Mammary epithelial cell (primary cell): ENCODE measurements around the gene GALNT15.

Experiments used
- EZH2 ChIP-seq: IDR thresholded peaks from 2 replicates; pipeline ENCODE4 v1.6.1; 2012; ENCODE audit warnings: low read length, inconsistent platforms, borderline replicate concordance
- TF ChIP-seq, protein P1 (sequence below), 2 donors: IDR thresholded peaks in 1 of 2; conservative IDR thresholded peaks in 1 of 2; 2 replicates each; pipeline ENCODE4 v1.5.1; 2011 to 2012; ENCODE audit warnings: inconsistent platforms in 2 of 2, low read length in 2 of 2, mild to moderate bottlenecking in 2 of 2, control low read depth in 1 of 2, low read depth in 1 of 2; ENCODE audit not compliant: insufficient read depth in 1 of 2; ENCODE audit errors: extremely low read depth in 1 of 2

DNA sequence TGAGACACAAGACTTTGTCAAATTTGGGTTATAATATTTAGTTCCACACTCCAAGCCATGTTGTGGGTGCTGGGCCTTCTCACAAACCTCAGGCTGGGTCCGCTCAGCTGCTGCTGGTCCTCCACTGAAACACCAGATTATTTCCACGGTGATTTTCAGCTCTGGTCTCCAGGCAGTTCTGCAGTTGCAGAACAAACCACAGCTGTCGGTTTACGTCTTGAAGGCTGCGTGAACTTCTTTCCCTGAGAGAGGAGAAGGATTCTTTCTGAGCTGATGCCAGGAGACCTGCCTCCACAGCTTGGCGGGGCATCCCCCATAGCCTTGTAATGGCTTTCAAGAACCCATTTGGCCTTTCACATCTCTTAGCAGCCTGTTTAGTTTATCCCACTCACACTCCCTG lies 16.2 kb downstream of the GALNT15 start:
- TF ChIP-seq, protein P1, sequence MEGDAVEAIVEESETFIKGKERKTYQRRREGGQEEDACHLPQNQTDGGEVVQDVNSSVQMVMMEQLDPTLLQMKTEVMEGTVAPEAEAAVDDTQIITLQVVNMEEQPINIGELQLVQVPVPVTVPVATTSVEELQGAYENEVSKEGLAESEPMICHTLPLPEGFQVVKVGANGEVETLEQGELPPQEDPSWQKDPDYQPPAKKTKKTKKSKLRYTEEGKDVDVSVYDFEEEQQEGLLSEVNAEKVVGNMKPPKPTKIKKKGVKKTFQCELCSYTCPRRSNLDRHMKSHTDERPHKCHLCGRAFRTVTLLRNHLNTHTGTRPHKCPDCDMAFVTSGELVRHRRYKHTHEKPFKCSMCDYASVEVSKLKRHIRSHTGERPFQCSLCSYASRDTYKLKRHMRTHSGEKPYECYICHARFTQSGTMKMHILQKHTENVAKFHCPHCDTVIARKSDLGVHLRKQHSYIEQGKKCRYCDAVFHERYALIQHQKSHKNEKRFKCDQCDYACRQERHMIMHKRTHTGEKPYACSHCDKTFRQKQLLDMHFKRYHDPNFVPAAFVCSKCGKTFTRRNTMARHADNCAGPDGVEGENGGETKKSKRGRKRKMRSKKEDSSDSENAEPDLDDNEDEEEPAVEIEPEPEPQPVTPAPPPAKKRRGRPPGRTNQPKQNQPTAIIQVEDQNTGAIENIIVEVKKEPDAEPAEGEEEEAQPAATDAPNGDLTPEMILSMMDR (conservative IDR thresholded peaks at IDR 0.05 in 1 of 2, IDR thresholded peaks at IDR 0.05 in 1 of 2; ENCODE audit: extremely low read depth in 1 of 2, insufficient read depth in 1 of 2, low read depth in 1 of 2, low read length in 2 of 2) = no peak
- no peak for TF ChIP-seq EZH2
